SHP77 (cell line): Measurements from ENCODE around the gene USP9X.
"Not testable (repeated sequence)": the region's sequence is repeated elsewhere in the genome, so short reads cannot be mapped to it uniquely, and the experiment has no call there.

Source experiments
- DNase-seq, 2 experiments: peaks; one replicate each; lab custom pipeline; 2025; lab: John Stamatoyannopoulos, UW

The USP9X gene

DNA sequence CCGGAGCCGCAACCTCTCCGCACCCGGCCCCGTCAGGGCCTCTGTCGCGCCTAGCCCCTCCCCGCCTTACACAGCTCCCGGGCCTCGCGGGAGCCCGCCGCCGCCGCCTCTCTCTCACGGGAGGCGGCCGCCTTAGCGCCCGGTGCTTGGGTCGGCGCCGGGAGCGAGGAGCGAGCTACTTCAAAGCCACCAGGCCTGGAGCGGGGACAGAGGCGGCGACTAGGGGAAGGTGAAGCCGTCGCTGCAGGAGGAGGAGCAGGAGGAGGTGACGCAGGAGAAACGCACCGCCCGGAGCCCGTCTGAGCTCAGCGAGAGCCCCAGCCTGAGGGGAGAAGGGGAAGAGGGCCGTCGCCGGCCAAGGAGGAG, 250 bp downstream of the USP9X start:
- DNase-seq = peak in 1 of 2 experiments; percentile 19

DNA sequence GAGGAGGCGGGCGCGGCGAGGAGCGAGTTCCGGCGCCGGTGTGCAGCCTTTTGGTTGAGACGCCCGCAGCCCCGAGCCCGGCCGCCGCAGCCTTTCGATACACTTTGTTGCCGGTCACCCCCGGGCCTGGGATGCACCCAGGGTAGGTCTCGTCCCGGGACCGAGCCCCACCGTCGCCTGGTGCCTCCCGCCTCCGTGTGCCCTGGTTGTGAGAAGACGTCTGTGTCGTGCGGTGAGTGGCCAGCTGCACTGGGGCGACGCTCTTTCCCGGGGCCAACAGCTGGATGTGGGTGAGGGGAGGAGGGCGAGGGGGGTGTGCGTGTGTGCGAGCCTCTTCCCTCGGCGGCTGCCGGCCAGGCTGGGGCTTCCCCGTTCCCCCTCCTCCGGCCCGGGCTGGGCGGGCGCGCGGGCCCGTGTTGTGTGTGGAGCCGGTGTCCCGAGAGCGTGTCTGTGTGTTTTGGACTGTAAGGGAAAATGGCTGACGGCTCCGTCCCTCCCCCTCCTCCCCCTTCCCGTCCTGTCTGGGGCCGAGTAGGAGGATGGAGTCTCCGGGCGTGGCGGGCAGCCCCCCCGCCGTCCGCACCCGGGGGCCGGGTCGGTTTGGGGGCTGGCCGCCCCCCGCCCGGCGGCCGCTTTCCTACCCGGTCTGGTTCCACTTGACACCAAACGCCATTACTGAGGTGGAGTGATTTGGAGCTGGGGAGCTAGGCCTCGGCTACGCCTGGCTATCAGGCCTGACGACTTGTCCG, 807 bp downstream of the USP9X start:
- peak in 1 of 2 experiments; percentile 16 for DNase-seq

GRCh38 chrX:41086627-41086932, 1.3 kb downstream of the USP9X start:
- peak in 1 of 2 experiments; percentile 21 for DNase-seq

DNA sequence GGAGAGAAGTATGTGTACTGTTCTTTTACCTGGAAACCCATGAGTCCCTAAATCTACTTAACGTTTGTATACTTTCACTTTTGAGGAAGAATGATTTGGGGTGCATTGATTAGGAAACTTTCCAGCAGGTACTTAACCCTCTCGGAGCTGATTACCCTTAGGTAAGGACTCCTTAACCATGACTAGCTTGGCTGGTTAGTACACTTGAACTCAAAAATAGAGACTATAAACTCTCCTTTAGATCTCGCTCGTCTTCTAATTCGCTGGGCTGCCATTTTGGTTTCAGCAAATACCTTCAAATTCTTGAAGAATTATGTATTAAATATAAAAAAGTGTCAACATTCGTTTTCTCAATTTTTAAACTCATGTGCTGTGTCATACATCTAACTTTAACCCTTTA, 2.0 kb downstream of the USP9X start:
- DNase-seq = no peak

GRCh38 chrX:41090568-41091238, 5.5 kb downstream of the USP9X start:
- DNase-seq = no peak

DNA sequence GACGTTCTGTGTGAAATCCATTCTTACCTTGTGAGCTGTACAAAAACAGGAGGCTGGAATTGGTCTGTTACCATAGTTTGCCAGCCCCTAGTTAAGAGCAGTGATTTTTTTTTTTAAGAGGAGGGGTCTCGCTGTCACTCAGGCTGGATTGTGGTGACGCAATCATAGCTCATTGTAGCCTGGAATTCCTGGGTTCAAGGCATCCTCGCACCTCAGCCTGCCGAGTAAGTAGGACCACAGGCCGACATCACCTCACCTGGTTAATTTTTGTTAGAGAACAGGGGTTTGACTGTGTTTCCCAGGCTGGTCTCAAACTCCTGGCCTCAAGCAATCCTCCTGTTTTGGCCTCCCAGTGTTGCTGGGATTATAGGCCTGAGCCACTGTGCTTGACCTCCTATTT, 7.5 kb downstream of the USP9X start:
- no peak for DNase-seq

DNA sequence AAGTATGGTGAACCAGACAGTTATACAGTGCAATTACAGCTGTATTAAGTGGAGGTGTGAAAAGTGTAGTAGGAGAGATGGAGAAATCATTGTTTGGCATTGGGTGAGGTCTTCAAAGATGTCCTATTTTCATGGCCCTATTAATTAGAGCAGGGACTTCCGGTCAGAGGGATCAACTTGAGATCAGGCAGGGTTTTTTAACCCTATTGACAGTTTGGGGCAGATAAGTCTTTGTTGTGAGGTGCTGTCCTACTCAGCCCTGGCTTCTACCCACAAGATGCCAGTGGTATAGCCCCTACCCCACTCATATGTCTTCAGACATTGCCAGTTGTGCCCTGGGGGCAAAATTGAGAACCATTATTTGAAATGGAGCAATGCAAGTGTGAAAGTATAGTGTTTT, 9.9 kb downstream of the USP9X start:
- no peak for DNase-seq

DNA sequence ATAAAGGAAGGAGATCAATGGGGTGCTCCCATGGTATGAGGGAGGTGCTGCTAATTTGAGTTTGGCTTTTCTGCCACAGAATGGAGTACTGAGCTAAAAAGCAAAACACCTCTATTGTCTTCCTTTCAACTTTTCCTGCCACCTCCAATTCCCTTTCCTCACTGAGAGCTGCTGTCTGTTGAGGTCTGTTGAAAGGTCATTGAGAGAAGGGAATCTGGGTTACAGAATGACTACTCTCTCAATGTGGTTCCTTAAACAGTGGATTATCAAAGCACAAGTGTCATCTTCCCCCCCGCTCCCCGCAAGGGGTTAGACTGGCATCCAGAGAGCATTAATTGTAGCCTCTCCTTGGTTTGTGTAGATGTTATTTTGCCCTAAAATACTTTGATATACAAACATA, 10.7 kb downstream of the USP9X start:
- DNase-seq = no peak

GRCh38 chrX:41096339-41096955, 11.2 kb downstream of the USP9X start:
- DNase-seq = no peak

DNA sequence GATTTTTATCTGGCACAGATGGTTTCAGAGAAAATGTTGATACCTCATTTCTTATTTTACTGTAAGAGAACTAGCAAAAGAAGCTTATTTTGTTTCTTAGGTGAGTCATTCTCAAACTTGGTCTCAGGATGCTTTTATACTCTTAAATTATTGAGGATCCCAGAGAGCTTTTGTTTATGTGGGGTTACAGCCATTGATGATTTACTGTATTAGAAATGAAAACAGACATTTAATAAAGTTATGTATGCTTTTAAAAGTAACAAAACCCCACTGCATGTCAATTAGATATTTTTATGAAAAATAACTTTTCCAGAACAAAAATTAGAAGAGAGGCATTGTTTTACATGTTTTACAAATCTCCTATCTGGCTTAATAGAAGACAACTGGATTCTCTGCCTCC, 12.1 kb downstream of the USP9X start:
- no peak for DNase-seq

GRCh38 chrX:41100200-41100599, 15.0 kb downstream of the USP9X start:
- DNase-seq = no peak

DNA sequence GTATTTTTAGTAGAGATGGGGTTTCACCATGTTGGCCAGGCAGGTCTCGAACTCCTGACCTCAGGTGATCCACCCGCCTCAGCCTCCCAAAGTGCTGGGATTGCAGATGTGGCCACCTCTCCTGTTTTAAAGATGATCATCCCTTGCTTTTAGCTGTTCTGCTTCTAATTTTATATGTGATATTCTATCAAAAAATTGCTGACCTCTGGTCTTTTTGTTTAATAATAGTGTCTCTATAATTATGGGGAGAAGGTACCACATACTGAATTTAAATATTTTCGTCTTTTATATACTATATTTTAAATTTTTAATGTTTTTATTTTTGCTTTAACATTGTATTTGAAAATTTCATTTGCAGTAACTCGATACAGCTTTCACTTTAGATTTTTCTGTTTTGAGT, 15.6 kb downstream of the USP9X start:
- DNase-seq = no peak

GRCh38 chrX:41105005-41105404, 19.8 kb downstream of the USP9X start:
- DNase-seq = no peak

- DNase-seq = not testable (repeated sequence)
These were observed 21.0 kb downstream of the USP9X start for GRCh38 chrX:41106257-41106656.

DNA sequence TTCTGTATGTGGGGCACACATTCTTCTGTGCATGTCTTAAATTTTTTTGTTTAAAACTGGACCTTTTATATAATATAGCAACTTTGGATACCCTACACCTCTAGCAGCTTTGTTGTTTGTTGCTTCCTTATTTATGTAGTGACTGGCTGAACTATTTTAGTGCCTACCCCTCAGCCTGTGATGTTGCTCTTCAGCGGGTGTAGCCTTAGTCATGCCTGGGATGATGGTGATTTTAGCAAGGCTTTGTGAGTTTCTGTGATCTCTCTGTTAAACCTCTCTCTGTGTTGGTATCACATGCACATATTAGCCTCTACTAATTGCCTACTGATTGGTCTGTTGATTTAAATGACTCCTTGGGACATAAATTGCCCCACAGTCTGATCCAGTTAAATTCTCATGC, 22.8 kb downstream of the USP9X start:
- DNase-seq = no peak

GRCh38 chrX:41108463-41109205, 23.4 kb downstream of the USP9X start:
- no peak for DNase-seq

DNA sequence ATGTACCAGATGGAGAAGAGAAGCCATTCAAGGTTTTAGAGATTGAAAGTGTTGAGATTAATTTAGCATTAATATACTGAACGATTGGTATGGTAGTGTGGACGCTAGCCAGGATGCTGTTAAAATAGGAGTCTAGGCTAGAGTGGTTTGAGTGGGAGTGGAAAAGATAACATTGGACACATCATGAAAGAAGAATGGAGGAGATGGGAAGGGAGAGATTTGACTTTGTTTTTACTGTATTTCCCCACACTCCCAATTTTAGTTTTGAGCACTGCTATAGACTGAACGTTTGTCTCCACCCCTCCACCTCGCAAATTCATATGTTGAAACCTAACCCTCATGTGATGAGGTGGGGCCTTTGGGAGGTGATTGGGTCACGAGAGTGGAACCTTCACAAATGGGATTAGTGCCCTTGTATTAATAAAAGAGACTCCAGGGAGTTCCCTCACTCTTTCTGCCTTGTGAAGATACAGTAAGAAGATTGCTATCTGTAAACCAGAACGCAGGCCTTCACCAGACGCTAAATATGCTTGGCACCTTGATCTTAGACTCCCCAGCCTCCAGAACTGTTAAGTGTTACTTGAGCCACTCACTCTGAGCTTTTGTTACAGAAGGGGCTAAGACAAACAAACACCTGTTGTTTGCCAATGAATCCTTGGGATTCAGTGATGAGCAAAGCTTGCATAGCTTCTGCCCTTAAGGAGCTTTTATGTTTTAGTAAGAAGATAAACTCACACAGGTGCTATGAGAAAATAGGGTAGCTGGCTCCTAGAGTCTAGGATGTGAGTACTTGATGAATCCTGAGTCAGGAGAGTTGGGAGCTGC, 25.8 kb downstream of the USP9X start:
- no peak for DNase-seq

DNA sequence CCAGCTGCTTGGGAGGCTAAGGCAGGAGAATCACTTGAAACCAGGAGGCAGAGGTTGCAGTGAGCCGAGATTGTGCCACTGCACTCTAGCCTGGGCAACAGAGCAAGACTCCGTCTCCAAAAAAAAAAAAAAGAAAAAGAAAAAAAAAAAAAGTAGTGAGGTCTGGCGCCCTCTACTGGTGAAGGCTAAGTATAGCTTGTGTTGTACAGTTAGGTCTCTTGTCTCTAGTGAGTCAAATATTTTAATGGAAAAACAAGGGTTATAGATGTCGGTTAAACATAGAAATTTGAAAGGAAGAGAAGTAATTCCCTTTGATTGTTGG, 29.8 kb downstream of the USP9X start:
- not testable (repeated sequence) for DNase-seq

DNA sequence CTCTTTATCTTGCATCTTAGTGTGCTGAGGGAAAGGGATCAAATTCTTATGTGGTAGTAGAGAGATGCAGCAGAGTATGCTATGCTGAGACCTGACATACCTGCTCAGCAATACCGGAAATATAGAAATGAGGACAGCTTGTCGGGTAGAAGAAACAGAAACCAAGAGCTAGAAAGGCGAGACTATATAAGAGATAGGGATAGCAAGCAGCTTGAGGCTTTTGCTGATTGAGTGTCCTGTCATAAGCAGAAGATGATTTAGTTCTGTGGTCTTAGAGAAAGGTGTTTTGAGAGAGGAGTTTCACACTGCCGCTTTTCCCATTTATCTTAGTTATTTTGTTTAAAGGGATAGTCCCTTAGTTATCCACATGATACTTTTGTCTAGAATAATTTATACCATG, 31.7 kb downstream of the USP9X start:
- no peak for DNase-seq

DNA sequence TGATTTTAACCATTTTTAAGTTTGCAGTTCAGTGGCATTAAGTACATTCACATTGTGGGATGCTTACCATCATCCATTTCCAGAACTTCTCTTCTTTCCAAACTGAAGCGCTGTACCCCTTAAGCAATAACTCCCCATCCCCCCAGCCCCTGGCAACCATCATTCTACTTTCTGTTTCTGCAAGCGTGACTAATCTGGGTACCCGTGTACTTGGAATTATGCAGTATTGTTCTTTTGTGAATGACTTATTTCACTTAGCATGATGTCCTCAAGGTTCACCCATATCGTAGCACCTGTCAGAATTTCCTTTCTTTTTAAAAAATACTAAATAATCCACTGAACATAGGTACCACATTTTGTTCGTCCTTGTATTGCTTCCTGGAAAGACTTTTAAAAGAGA, 32.9 kb downstream of the USP9X start:
- no peak for DNase-seq

DNA sequence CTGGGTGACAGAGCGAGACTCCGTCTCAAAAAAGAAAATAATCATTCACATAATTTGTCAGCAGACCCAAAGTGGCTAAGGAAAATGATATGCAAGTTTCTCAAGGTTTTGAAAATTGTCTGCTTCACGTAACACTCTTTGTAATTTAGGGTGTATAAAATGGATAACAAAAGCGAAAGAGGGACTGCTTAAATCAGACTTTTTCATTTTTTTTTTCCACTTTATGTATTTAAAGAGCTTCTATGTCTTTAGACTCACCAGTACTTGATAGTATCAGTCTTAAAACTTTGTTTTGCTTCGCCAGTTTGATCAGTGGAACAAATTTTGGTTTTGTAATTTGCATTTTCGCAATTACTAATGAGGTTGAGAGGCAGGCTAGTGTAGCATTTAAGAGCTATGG, 34.6 kb downstream of the USP9X start:
- no peak for DNase-seq

GRCh38 chrX:41121766-41122165, 36.5 kb downstream of the USP9X start:
- DNase-seq = no peak
